ENCODE results near the gene CEP170. TPM values are rescaled to one million over a fixed set of nuclear protein-coding genes. Genes with fewer than 3 reads are reported as not detected.

CEP170 gene
- polyA plus RNA-seq, 1 donor from 2014 or later: 403 TPM

- H3K4me3 ChIP-seq (ENCODE audit: low read length): no peak overlapping the region
- H3K4me2 ChIP-seq (ENCODE audit: low read length): no peak overlapping the region
- H3K9me3 ChIP-seq (ENCODE audit: low read length): no peaks in the 10 kb centered on the region
- no peaks in the 10 kb centered on the region for H4K20me1 ChIP-seq (ENCODE audit: insufficient read depth)
- H3F3A ChIP-seq (ENCODE audit: insufficient read depth, low read length, poor library complexity, severe bottlenecking): no peaks in the 10 kb centered on the region
- H3K9me2 ChIP-seq (ENCODE audit: insufficient read depth, low read length): no peaks in the 10 kb centered on the region
- no peaks in the 10 kb centered on the region for H3K27me3 ChIP-seq (ENCODE audit: insufficient read depth, low read depth, low read length)
- H3K27ac ChIP-seq (ENCODE audit: low read length): no peak overlapping the region
- H3K79me2 ChIP-seq (replicated peaks; ENCODE audit: insufficient read depth, low read length): no peaks in the 10 kb centered on the region
- H3K36me3 ChIP-seq (ENCODE audit: insufficient read depth, low read length): no peaks in the 10 kb centered on the region
- no peak overlapping the region for H2AFZ ChIP-seq (ENCODE audit: low read depth, low read length)
- TF ChIP-seq RAD21 (conservative IDR thresholded peaks at IDR 0.05) (no peak), TAF1 (IDR thresholded peaks at IDR 0.05; ENCODE audit: low read depth) (no peak), EZH2 (IDR thresholded peaks at IDR 0.05; ENCODE audit: borderline replicate concordance, insufficient read depth, low read length, poor library complexity, severe bottlenecking) (no peak), POLR2AphosphoS5 (IDR thresholded peaks at IDR 0.05) (no peak), REST (IDR thresholded peaks at IDR 0.05; ENCODE audit: borderline replicate concordance) (no peak), EP300 (conservative IDR thresholded peaks at IDR 0.05; ENCODE audit: poor library complexity, severe bottlenecking) (no peak), SMC3 (conservative IDR thresholded peaks at IDR 0.05; ENCODE audit: poor library complexity) (no peak), CTCF (IDR thresholded peaks at IDR 0.05; ENCODE audit: poor library complexity, severe bottlenecking) (no peak), MXI1 (conservative IDR thresholded peaks at IDR 0.05; ENCODE audit: poor library complexity, severe bottlenecking) (no peak)
- H3K9ac ChIP-seq (ENCODE audit: low read length): no peak overlapping the region
Observed at GRCh38 chr1:243264717-243265116, 9.6 kb upstream of the CEP170 start.

- Histone ChIP-seq H3K4me3 (ENCODE audit: low read length) (no peak overlapping the region), H3K9me2 (ENCODE audit: insufficient read depth, low read length) (no peaks in the 10 kb centered on the region), H3K79me2 (replicated peaks; ENCODE audit: insufficient read depth, low read length) (peaks cover 18% of the 10 kb centered on the region), H3K9ac (ENCODE audit: low read length) (no peak overlapping the region), H3F3A (ENCODE audit: insufficient read depth, low read length, poor library complexity, severe bottlenecking) (no peaks in the 10 kb centered on the region), H3K36me3 (ENCODE audit: insufficient read depth, low read length) (no peaks in the 10 kb centered on the region), H3K27ac (ENCODE audit: low read length) (no peak overlapping the region), H4K20me1 (ENCODE audit: insufficient read depth) (no peaks in the 10 kb centered on the region), H2AFZ (ENCODE audit: low read depth, low read length) (no peak overlapping the region), H3K27me3 (ENCODE audit: insufficient read depth, low read depth, low read length) (no peaks in the 10 kb centered on the region), H3K4me2 (ENCODE audit: low read length) (no peak overlapping the region), H3K9me3 (ENCODE audit: low read length) (no peaks in the 10 kb centered on the region)
- no peak for TF ChIP-seq POLR2AphosphoS5 (IDR thresholded peaks at IDR 0.05)
- TF ChIP-seq RAD21 (conservative IDR thresholded peaks at IDR 0.05): no peak
- TF ChIP-seq CTCF (IDR thresholded peaks at IDR 0.05; ENCODE audit: poor library complexity, severe bottlenecking): no peak
- TF ChIP-seq REST (IDR thresholded peaks at IDR 0.05; ENCODE audit: borderline replicate concordance): no peak
- no peak for TF ChIP-seq EZH2 (IDR thresholded peaks at IDR 0.05; ENCODE audit: borderline replicate concordance, insufficient read depth, low read length, poor library complexity, severe bottlenecking)
- TF ChIP-seq SMC3 (conservative IDR thresholded peaks at IDR 0.05; ENCODE audit: poor library complexity): no peak
- TF ChIP-seq MXI1 (conservative IDR thresholded peaks at IDR 0.05; ENCODE audit: poor library complexity, severe bottlenecking): no peak
- TF ChIP-seq EP300 (conservative IDR thresholded peaks at IDR 0.05; ENCODE audit: poor library complexity, severe bottlenecking): no peak
Observed at GRCh38 chr1:243261390-243261789, 6.3 kb upstream of the CEP170 start.
